ENCODE data around the gene MAP3K15.

DNA sequence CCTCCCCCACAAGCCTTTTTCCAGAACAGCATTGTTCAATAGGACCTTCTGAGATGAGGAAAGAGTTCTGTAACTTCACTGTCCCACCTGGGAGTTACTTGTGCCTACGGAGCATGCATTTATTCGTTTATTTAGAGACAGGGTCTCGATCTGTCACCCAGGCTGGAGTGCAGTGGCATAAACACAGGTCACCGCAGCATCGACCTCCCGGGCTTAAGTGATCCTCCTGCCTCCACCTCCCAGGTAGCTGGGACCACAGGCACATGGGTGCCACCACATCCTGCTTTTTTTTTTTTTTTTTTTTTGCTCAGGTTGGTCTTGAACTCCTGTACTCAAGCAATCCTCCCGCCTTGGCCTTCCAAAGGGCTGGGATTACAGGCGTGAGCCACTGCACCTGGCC lies 2.9 kb downstream of the MAP3K15 start:
- TF ChIP-seq, protein P1, sequence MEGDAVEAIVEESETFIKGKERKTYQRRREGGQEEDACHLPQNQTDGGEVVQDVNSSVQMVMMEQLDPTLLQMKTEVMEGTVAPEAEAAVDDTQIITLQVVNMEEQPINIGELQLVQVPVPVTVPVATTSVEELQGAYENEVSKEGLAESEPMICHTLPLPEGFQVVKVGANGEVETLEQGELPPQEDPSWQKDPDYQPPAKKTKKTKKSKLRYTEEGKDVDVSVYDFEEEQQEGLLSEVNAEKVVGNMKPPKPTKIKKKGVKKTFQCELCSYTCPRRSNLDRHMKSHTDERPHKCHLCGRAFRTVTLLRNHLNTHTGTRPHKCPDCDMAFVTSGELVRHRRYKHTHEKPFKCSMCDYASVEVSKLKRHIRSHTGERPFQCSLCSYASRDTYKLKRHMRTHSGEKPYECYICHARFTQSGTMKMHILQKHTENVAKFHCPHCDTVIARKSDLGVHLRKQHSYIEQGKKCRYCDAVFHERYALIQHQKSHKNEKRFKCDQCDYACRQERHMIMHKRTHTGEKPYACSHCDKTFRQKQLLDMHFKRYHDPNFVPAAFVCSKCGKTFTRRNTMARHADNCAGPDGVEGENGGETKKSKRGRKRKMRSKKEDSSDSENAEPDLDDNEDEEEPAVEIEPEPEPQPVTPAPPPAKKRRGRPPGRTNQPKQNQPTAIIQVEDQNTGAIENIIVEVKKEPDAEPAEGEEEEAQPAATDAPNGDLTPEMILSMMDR (conservative IDR thresholded peaks at IDR 0.05; ENCODE audit: low read depth, low read length), result no peak
- TF ChIP-seq EZH2 (IDR thresholded peaks at IDR 0.05; ENCODE audit: borderline replicate concordance, low read depth, low read length, poor library complexity, severe bottlenecking), result no peak
